Keratinocyte (primary cell): Measurements from ENCODE around the gene TCF20. TPM values are rescaled to one million over a fixed set of nuclear protein-coding genes. Genes with fewer than 3 reads are reported as not detected.

Source experiments
- DNase-seq: peaks from one replicate; pipeline ENCODE4 v3.0.0-alpha.2; 2011; ENCODE audit warnings: low read depth, missing footprints, low spot score
- FAIRE-seq: peaks from 2 replicates; lab custom pipeline; 2011; peaks lifted over from hg19 to GRCh38; lab: Jason Lieb, UNC
- H2AFZ ChIP-seq: 2 replicates; pipeline ENCODE4 v1.6.0; 2012; ENCODE audit warnings: low read length, control low read depth, inconsistent platforms; ENCODE audit not compliant: control insufficient read depth
- H3K27ac ChIP-seq: 2 replicates; pipeline ENCODE4 v1.5.1; 2011; ENCODE audit warnings: low read length; ENCODE audit not compliant: control insufficient read depth, insufficient read depth
- H3K27me3 ChIP-seq: 3 replicates; pipeline ENCODE4 v1.6.0; 2011; ENCODE audit warnings: low read length; ENCODE audit not compliant: control insufficient read depth, insufficient read depth; ENCODE audit errors: extremely low read depth
- H3K36me3 ChIP-seq, 2 experiments: 2 replicates in 1 of 2; 3 replicates in 1 of 2; pipeline ENCODE4 v1.5.1; 2011; ENCODE audit warnings: low read length in 2 of 2, mild to moderate bottlenecking in 1 of 2; ENCODE audit not compliant: control insufficient read depth in 2 of 2, insufficient read depth in 2 of 2; ENCODE audit errors: extremely low read depth in 1 of 2
- H3K4me1 ChIP-seq: 3 replicates; pipeline ENCODE4 v1.5.1; 2011; ENCODE audit warnings: low read length; ENCODE audit not compliant: control insufficient read depth, insufficient read depth; ENCODE audit errors: extremely low read depth
- H3K4me2 ChIP-seq: 3 replicates; pipeline ENCODE4 v1.6.0; 2011; ENCODE audit warnings: low read depth, low read length; ENCODE audit not compliant: control insufficient read depth, insufficient read depth; ENCODE audit errors: extremely low read depth
- H3K4me3 ChIP-seq, 3 experiments: fragments of 200-600 bp in 1 of 3; sonication (generic) in 1 of 3; 2 replicates in 2 of 3; 3 replicates in 1 of 3; pipeline ENCODE4 v1.5.1; 2011 to 2016; ENCODE audit warnings: low read length in 3 of 3, mild to moderate bottlenecking in 3 of 3, control low read depth in 2 of 3, inconsistent platforms in 1 of 3, low read depth in 1 of 3, mixed read lengths in 1 of 3, mixed run types in 1 of 3, moderate library complexity in 1 of 3; ENCODE audit not compliant: control insufficient read depth in 2 of 3, insufficient read depth in 2 of 3; ENCODE audit errors: extremely low read depth in 1 of 3
- H3K79me2 ChIP-seq: 2 replicates; pipeline ENCODE4 v1.6.0; 2012; ENCODE audit warnings: low read length; ENCODE audit not compliant: control insufficient read depth, insufficient read depth
- H3K9ac ChIP-seq: 3 replicates; pipeline ENCODE4 v1.6.0; 2011; ENCODE audit warnings: low read length; ENCODE audit not compliant: control insufficient read depth, insufficient read depth; ENCODE audit errors: extremely low read depth
- H3K9me1 ChIP-seq: 3 replicates; pipeline ENCODE4 v1.6.0; 2011; ENCODE audit warnings: low read length; ENCODE audit not compliant: control insufficient read depth, insufficient read depth; ENCODE audit errors: extremely low read depth
- H3K9me3 ChIP-seq: 2 replicates; pipeline ENCODE4 v1.5.1; 2012; ENCODE audit warnings: low read depth, low read length; ENCODE audit not compliant: control insufficient read depth
- H4K20me1 ChIP-seq: 3 replicates; pipeline ENCODE4 v1.6.0; 2011; ENCODE audit warnings: low read length; ENCODE audit not compliant: control insufficient read depth, insufficient read depth; ENCODE audit errors: extremely low read depth
- CTCF ChIP-seq, 3 experiments: IDR thresholded peaks in 1 of 3; conservative IDR thresholded peaks in 1 of 3; optimal IDR thresholded peaks in 1 of 3; 2 replicates in 2 of 3; 3 replicates in 1 of 3; pipeline versions ENCODE3 to v1.5.1; 2011; ENCODE audit warnings: low read length in 3 of 3, mild to moderate bottlenecking in 3 of 3, moderate library complexity in 2 of 3, control low read depth in 1 of 3, inconsistent platforms in 1 of 3; ENCODE audit not compliant: insufficient read depth in 2 of 3; ENCODE audit errors: extremely low read depth in 1 of 3
- EZH2 ChIP-seq: IDR thresholded peaks from one replicate; pipeline ENCODE4 v1.6.1; 2012; ENCODE audit warnings: inconsistent platforms, mild to moderate bottlenecking, low read length, moderate library complexity
- dilution Hi-C: fragments of 300-500 bp; cut with MboI; formaldehyde crosslinking; loops from one replicate; pipeline ENCODE4 v1.7.0; 2020; ENCODE audit warnings: low sequenced_read_pairs; ENCODE audit not compliant: extremely low pct_ligation_motif_present
- polyA plus RNA-seq, 5 experiments: library from polyadenylated mRNA; depleted of rRNA in 3 of 5; stranded (reverse) in 3 of 5; stranded (forward) in 1 of 5; unstranded in 1 of 5; fragments of >200 nt; gene quantifications; 1 replicate in 1 of 5; 2 replicates in 3 of 5; 3 replicates in 1 of 5; pipeline versions ENCODE4 v1.2.1 to v1.2.3, GENCODE V29; 2011 to 2012; ENCODE audit warnings: missing spikeins in 2 of 5, low read depth in 1 of 5, low replicate concordance in 1 of 5

The TCF20 gene
- polyA plus RNA-seq, 1 donor (not counting 4 experiments of a cell fraction or from before 2014, with no cell fraction given) = 23.9 TPM

DNA sequence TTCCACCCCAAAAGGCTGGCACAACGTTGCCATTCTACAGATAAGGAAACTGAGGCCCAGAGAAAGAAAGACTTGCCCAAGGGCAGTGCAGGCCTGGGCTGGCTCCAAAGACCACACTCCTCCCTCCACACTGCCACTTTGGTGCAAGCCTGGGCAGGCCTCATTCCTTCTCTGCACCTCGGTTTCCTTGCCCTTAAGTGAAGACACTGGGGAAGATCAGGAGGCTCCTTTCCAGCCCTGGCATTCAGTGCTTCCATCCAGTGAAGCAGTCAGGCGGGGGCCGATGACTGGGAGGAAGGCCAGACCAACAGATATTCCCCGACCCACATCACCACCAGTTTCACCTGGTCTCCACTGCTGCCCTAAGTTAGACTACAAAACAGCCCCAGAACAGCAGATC, 18.3 kb upstream of the TCF20 start:
- H3K4me3 ChIP-seq = no peak overlapping the region
- no peaks in the 10 kb centered on the region for H4K20me1 ChIP-seq
- FAIRE-seq (peak; percentile 94), DNase-seq (no peak)
- H3K4me1 ChIP-seq = peaks cover 11% of the 10 kb centered on the region
- H3K4me2 ChIP-seq = peak overlapping the region; percentile 41
- H3K27ac ChIP-seq = no peak overlapping the region
- H3K9ac ChIP-seq = no peak overlapping the region
- H2AFZ ChIP-seq = no peak overlapping the region
- no peaks in the 10 kb centered on the region for H3K36me3 ChIP-seq
- TF ChIP-seq EZH2 (no peak), CTCF (optimal IDR thresholded peaks at IDR 0.05 in 1 of 3, IDR thresholded peaks at IDR 0.05 in 1 of 3, conservative IDR thresholded peaks at IDR 0.05 in 1 of 3; ENCODE audit: extremely low read depth in 1 of 3, insufficient read depth in 2 of 3, low read length in 3 of 3) (no peak)
- no peaks in the 10 kb centered on the region for H3K9me1 ChIP-seq
- no peaks in the 10 kb centered on the region for H3K9me3 ChIP-seq
- dilution Hi-C loops = no loop called here
- peaks cover 12% of the 10 kb centered on the region for H3K27me3 ChIP-seq
- H3K79me2 ChIP-seq = no peaks in the 10 kb centered on the region

DNA sequence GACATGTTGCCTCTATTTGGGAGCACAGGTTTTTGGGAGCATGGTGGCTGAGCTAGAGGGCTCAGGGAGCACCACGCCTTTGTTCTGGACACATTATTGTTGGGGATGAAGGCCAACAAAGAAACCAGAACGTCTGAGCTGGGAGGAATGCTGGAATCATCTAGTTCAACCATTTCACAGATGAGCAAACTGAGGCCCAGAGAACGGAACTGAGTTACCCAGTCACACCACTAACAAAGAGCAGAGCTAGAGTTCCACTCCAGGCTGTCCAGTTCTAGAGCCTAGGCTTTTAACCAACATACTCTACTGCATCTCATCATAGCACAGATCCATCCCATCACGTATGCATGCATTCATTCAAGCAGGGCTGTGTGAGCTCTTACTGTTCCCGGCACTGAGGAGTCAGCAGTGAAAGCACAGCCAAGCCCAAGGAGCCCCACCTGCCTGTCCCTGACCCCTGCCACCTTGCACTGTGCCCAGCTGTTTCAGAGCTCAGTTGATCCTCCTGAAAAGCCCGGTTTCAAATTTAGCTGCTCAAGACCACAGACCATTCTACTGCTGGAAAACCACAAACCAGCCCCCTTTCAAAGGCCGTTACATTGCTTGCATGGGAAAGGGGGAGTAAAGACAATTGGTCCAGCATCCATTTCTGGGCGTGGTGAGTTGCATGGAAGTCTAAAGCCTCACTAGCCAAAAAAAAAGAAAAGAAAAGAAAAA, 16.9 kb upstream of the TCF20 start:
- no peak overlapping the region for H2AFZ ChIP-seq
- H3K79me2 ChIP-seq = no peaks in the 10 kb centered on the region
- peaks cover 19% of the 10 kb centered on the region for H3K27me3 ChIP-seq
- no peak overlapping the region for H3K27ac ChIP-seq
- no peak overlapping the region for H3K4me2 ChIP-seq
- no peaks in the 10 kb centered on the region for H4K20me1 ChIP-seq
- no peaks in the 10 kb centered on the region for H3K9me3 ChIP-seq
- TF ChIP-seq EZH2 (no peak), CTCF (optimal IDR thresholded peaks at IDR 0.05 in 1 of 3, IDR thresholded peaks at IDR 0.05 in 1 of 3, conservative IDR thresholded peaks at IDR 0.05 in 1 of 3; ENCODE audit: extremely low read depth in 1 of 3, insufficient read depth in 2 of 3, low read length in 3 of 3) (no peak)
- H3K36me3 ChIP-seq = no peaks in the 10 kb centered on the region
- no peaks in the 10 kb centered on the region for H3K9me1 ChIP-seq
- peak; percentile 29 for FAIRE-seq
- DNase-seq = no peak
- H3K4me1 ChIP-seq = peaks cover 11% of the 10 kb centered on the region
- no peak overlapping the region for H3K4me3 ChIP-seq
- no peak overlapping the region for H3K9ac ChIP-seq
- dilution Hi-C loops = no loop called here
